H9 (cell line): ENCODE data around the gene SPRED1. TPM values are rescaled to one million over a fixed set of nuclear protein-coding genes. Genes with fewer than 3 reads are reported as not detected.

ENCODE experiments used
- DNase-seq: peaks from one replicate; pipeline ENCODE4 v3.0.0-alpha.2; 2017
- H2AFZ ChIP-seq: one replicate; pipeline ENCODE4 v1.6.1; 2013; ENCODE audit warnings: mild to moderate bottlenecking, low read length, control low read depth, moderate library complexity
- H2AK5ac ChIP-seq: 2 replicates; pipeline ENCODE4 v1.6.1; 2013; ENCODE audit warnings: low read length, control low read depth, mixed read lengths; ENCODE audit not compliant: insufficient read length
- H2BK120ac ChIP-seq: one replicate; pipeline ENCODE4 v1.6.1; 2013; ENCODE audit warnings: low read depth, mild to moderate bottlenecking, low read length, control low read depth, inconsistent platforms; ENCODE audit not compliant: poor library complexity, severe bottlenecking
- H2BK12ac ChIP-seq: 2 replicates; pipeline ENCODE4 v1.6.1; 2013; ENCODE audit warnings: low read length, control low read depth, mixed read lengths, low read depth; ENCODE audit not compliant: insufficient read length
- H2BK15ac ChIP-seq: 2 replicates; pipeline ENCODE4 v1.6.1; 2013; ENCODE audit warnings: low read depth, low read length, control low read depth
- H2BK20ac ChIP-seq: one replicate; pipeline ENCODE4 v1.6.1; 2013; ENCODE audit warnings: low read depth, mild to moderate bottlenecking, low read length, control low read depth, inconsistent platforms; ENCODE audit not compliant: poor library complexity, severe bottlenecking
- H2BK5ac ChIP-seq: 2 replicates; pipeline ENCODE4 v1.6.1; 2013; ENCODE audit warnings: low read length, control low read depth, mixed read lengths; ENCODE audit not compliant: insufficient read length
- H3K14ac ChIP-seq: 2 replicates; pipeline ENCODE4 v1.6.1; 2013; ENCODE audit warnings: low read length, control low read depth; ENCODE audit not compliant: insufficient read depth
- H3K18ac ChIP-seq: 2 replicates; pipeline ENCODE4 v1.6.1; 2013; ENCODE audit warnings: low read depth, mild to moderate bottlenecking, mixed read lengths, low read length, control low read depth; ENCODE audit not compliant: insufficient read length
- H3K23ac ChIP-seq: 2 replicates; pipeline ENCODE4 v1.6.1; 2013; ENCODE audit warnings: low read length, control low read depth, mixed read lengths, low read depth; ENCODE audit not compliant: insufficient read length
- H3K23me2 ChIP-seq: 2 replicates; pipeline ENCODE4 v1.6.1; 2013; ENCODE audit warnings: low read depth, mild to moderate bottlenecking, mixed read lengths, low read length, control low read depth; ENCODE audit not compliant: insufficient read length, poor library complexity, severe bottlenecking
- H3K27ac ChIP-seq: 2 replicates; pipeline ENCODE4 v1.5.1; 2013; ENCODE audit warnings: low read length, control low read depth, mixed read lengths, low read depth; ENCODE audit not compliant: insufficient read length
- H3K27me3 ChIP-seq: 2 replicates; pipeline ENCODE4 v1.6.1; 2013; ENCODE audit warnings: low read length, control low read depth, inconsistent platforms; ENCODE audit not compliant: insufficient read depth
- H3K4ac ChIP-seq: 2 replicates; pipeline ENCODE4 v1.6.1; 2013; ENCODE audit warnings: low read depth, mild to moderate bottlenecking, control low read depth, inconsistent platforms, low read length, moderate library complexity
- H3K4me1 ChIP-seq: 2 replicates; pipeline ENCODE4 v1.6.1; 2013; ENCODE audit warnings: low read length, control low read depth, inconsistent platforms; ENCODE audit not compliant: insufficient read depth
- H3K4me2 ChIP-seq: 2 replicates; pipeline ENCODE4 v1.6.1; 2013; ENCODE audit warnings: low read length, control low read depth, mixed read lengths; ENCODE audit not compliant: insufficient read length, insufficient read depth
- H3K56ac ChIP-seq: 2 replicates; pipeline ENCODE4 v1.6.1; 2013; ENCODE audit warnings: low read depth, mild to moderate bottlenecking, mixed read lengths, low read length, control low read depth; ENCODE audit not compliant: insufficient read length
- H3K79me1 ChIP-seq: 2 replicates; pipeline ENCODE4 v1.6.1; 2013; ENCODE audit warnings: low read depth, mild to moderate bottlenecking, moderate library complexity, low read length, control low read depth, inconsistent platforms; ENCODE audit not compliant: insufficient read depth, poor library complexity, severe bottlenecking
- H3K79me2 ChIP-seq: 2 replicates; pipeline ENCODE4 v1.6.1; 2013; ENCODE audit warnings: low read length, control low read depth, inconsistent platforms; ENCODE audit not compliant: insufficient read depth
- H3K9ac ChIP-seq: 2 replicates; pipeline ENCODE4 v1.6.1; 2013; ENCODE audit warnings: low read length, control low read depth, mixed read lengths; ENCODE audit not compliant: insufficient read length; ENCODE audit errors: extremely low read depth
- H3K9me3 ChIP-seq: one replicate; pipeline ENCODE4 v1.6.1; 2013; ENCODE audit warnings: low read depth, low read length, inconsistent platforms; ENCODE audit not compliant: control insufficient read depth
- H3T11ph ChIP-seq: one replicate; pipeline ENCODE4 v1.6.1; 2013; ENCODE audit warnings: mild to moderate bottlenecking, low read length, control low read depth, inconsistent platforms
- H4K20me1 ChIP-seq: one replicate; pipeline ENCODE4 v1.6.1; 2013; ENCODE audit not compliant: control insufficient read depth, insufficient read length, insufficient read depth
- H4K5ac ChIP-seq: 2 replicates; pipeline ENCODE4 v1.6.1; 2013; ENCODE audit warnings: low read depth, mild to moderate bottlenecking, mixed read lengths, low read length, control low read depth; ENCODE audit not compliant: insufficient read length
- H4K8ac ChIP-seq: replicated peaks from 2 replicates; pipeline ENCODE4 v1.6.1; 2013; ENCODE audit warnings: low read length, control low read depth, mixed read lengths, low read depth; ENCODE audit not compliant: insufficient read length
- H4K91ac ChIP-seq: 2 replicates; pipeline ENCODE4 v1.6.1; 2013; ENCODE audit warnings: low read depth, mild to moderate bottlenecking, moderate library complexity, mixed read lengths, low read length, control low read depth; ENCODE audit not compliant: insufficient read length
- H3K27ac Mint-ChIP-seq, 3 experiments: 2 replicates in 2 of 3; 3 replicates in 1 of 3; pipeline ENCODE4 v1.8.0; 2020 to 2021; ENCODE audit warnings: mixed read lengths in 3 of 3, mild to moderate bottlenecking in 1 of 3, moderate library complexity in 1 of 3
- H3K27me3 Mint-ChIP-seq: 2 replicates; pipeline ENCODE4 v1.8.0; 2021; ENCODE audit warnings: low read depth, mild to moderate bottlenecking, moderate library complexity, mixed read lengths
- H3K36me3 Mint-ChIP-seq, 3 experiments: 2 replicates in 2 of 3; 3 replicates in 1 of 3; pipeline ENCODE4 v1.8.0; 2020 to 2021; ENCODE audit warnings: low read depth in 3 of 3, mixed read lengths in 3 of 3; ENCODE audit not compliant: insufficient read depth in 1 of 3
- H3K4me1 Mint-ChIP-seq, 2 experiments: 2 replicates each; pipeline ENCODE4 v1.8.0; 2020; ENCODE audit warnings: mixed read lengths in 2 of 2
- H3K4me3 Mint-ChIP-seq, 2 experiments: 2 replicates in 1 of 2; 3 replicates in 1 of 2; pipeline ENCODE4 v1.8.0; 2020 to 2021; ENCODE audit warnings: mild to moderate bottlenecking in 2 of 2, mixed read lengths in 2 of 2, moderate library complexity in 1 of 2
- H3K9me3 Mint-ChIP-seq, 2 experiments: 2 replicates in 1 of 2; 3 replicates in 1 of 2; pipeline ENCODE4 v1.8.0; 2020; ENCODE audit warnings: mild to moderate bottlenecking in 2 of 2, mixed read lengths in 2 of 2, moderate library complexity in 1 of 2
- CTCF ChIP-seq: fragments of 200-600 bp; sonication (generic); conservative IDR thresholded peaks from 3 replicates; pipeline ENCODE4 v1.8.0; 2021; ENCODE audit warnings: antibody characterized with exemption, mild to moderate bottlenecking
- WGBS: extraction: QIAGEN DNeasy Blood & Tissue Kit; methylation state at CpG from one replicate; pipeline ENCODE4 v1.1.7; 2013; ENCODE audit warnings: missing lambda C conversion rate, low lambda C conversion rate, mixed read lengths; ENCODE audit not compliant: insufficient read length; ENCODE audit errors: extremely low coverage; 5-methylcytosine and 5-hydroxymethylcytosine counted together
- total RNA-seq: library from RNA; stranded (reverse); gene quantifications from 2 replicates; pipeline ENCODE4 v1.2.1, GENCODE V29; 2021

The SPRED1 gene
- total RNA-seq, 1 experiment from 2014 or later: 41.0 TPM

DNA sequence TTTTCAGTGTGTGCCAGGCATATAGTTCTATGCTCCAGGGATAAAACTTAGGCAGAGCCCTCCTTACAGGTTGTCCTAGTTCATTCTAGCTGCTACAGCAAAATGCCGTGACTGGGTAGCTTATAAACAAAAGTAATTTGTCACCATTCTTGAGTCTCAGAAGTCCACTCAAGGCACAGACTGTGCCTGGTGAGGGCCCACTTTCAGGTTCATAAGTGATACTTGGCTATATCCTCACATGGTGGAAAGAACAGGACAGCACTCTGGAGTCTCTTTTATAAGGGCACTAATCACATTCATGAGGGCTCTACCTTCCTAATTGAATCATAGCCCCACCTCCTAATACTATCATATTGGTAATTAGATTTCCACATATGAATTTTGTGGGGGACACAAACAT lies 80.1 kb downstream of the SPRED1 start:
- H3K36me3 Mint-ChIP-seq: peaks cover 3 to 5% (median 3%) of the 10 kb centered on the region in 3 experiments; a peak in 2 of 7 replicates
- WGBS: no CpG with 5 or more reads among the region's 1 CpG

More for the DNA sequence above, 80.1 kb downstream of the SPRED1 start:
- H3T11ph ChIP-seq: no peak overlapping the region
- no peak overlapping the region for H4K91ac ChIP-seq
- no peak overlapping the region for H3K56ac ChIP-seq
- no peak for TF ChIP-seq CTCF
- Mint-ChIP-seq H3K27me3 (no peaks in the 10 kb centered on the region), H3K4me3 (no peak overlapping the region), H3K9me3 (no peaks in the 10 kb centered on the region), H3K4me1 (no peaks in the 10 kb centered on the region), H3K27ac (no peak overlapping the region)
- H2BK5ac ChIP-seq: no peak overlapping the region
- no peaks in the 10 kb centered on the region for H3K79me2 ChIP-seq
- H3K18ac ChIP-seq: no peak overlapping the region
- H3K4me2 ChIP-seq: no peak overlapping the region
- no peak overlapping the region for H2AFZ ChIP-seq
- no peak overlapping the region for H4K5ac ChIP-seq
- no peak overlapping the region for H2BK15ac ChIP-seq
- no peak overlapping the region for H4K8ac ChIP-seq
- no peaks in the 10 kb centered on the region for H3K4me1 ChIP-seq
- H3K9ac ChIP-seq: no peak overlapping the region
- no peaks in the 10 kb centered on the region for H3K27me3 ChIP-seq
- no peak for DNase-seq
- H4K20me1 ChIP-seq: no peaks in the 10 kb centered on the region
- no peak overlapping the region for H3K23ac ChIP-seq
- H3K9me3 ChIP-seq: no peaks in the 10 kb centered on the region
- H3K23me2 ChIP-seq: no peaks in the 10 kb centered on the region
- H3K4ac ChIP-seq: no peak overlapping the region
- H2BK120ac ChIP-seq: no peak overlapping the region
- no peak overlapping the region for H2AK5ac ChIP-seq
- H3K79me1 ChIP-seq: no peaks in the 10 kb centered on the region
- H3K27ac ChIP-seq: no peak overlapping the region
- H2BK12ac ChIP-seq: no peak overlapping the region
- H2BK20ac ChIP-seq: no peak overlapping the region
- no peak overlapping the region for H3K14ac ChIP-seq
